ENCODE data around the gene MROH2A.

Gene MROH2A

GRCh38 chr2:233803292-233803911 lies 25.3 kb downstream of the MROH2A start:
- no peak overlapping the region for H3K27ac ChIP-seq (ENCODE audit: extremely low read depth, low read depth, low read length)
- no peaks in the 10 kb centered on the region for H3K36me3 ChIP-seq (ENCODE audit: control insufficient read depth in 2 of 2, insufficient read depth in 1 of 2, low read length in 2 of 2)
- H3K4me3 ChIP-seq (ENCODE audit: low read depth, low read length) = no peak overlapping the region
- ChIA-PET POLR2A (no interaction called here), CTCF (no interaction called here)
- H3K4me1 ChIP-seq (ENCODE audit: control insufficient read depth, insufficient read depth, low read length) = no peaks in the 10 kb centered on the region
- no peak for TF ChIP-seq BCL11A (tag by site-specific recombination; IDR thresholded peaks at IDR 0.05; ENCODE audit: low read depth)
- TF ChIP-seq ZNF654 (tag by site-specific recombination; IDR thresholded peaks at IDR 0.05; ENCODE audit: low read depth) = no peak
- no peaks in the 10 kb centered on the region for H3K9me3 ChIP-seq (ENCODE audit: control insufficient read depth, insufficient read depth, low read depth, low read length)

- no peaks in the 10 kb centered on the region for H3K4me1 ChIP-seq (ENCODE audit: control insufficient read depth, insufficient read depth, low read length)
- no peaks in the 10 kb centered on the region for H3K36me3 ChIP-seq (ENCODE audit: control insufficient read depth in 2 of 2, insufficient read depth in 1 of 2, low read length in 2 of 2)
- ChIA-PET CTCF (no interaction called here), POLR2A (interaction anchor here (0.6 kb wide), 1 partner anchor 1582 kb away, joined by 3 read pairs; no protein-coding TSS in a partner anchor)
- H3K4me3 ChIP-seq (ENCODE audit: low read depth, low read length) = no peak overlapping the region
- H3K9me3 ChIP-seq (ENCODE audit: control insufficient read depth, insufficient read depth, low read depth, low read length) = no peaks in the 10 kb centered on the region
- TF ChIP-seq ZNF610 (tag by site-specific recombination; IDR thresholded peaks at IDR 0.05; ENCODE audit: borderline replicate concordance) (no peak), ZNF544 (tag by site-specific recombination; IDR thresholded peaks at IDR 0.05) (no peak), ZNF302 (tag by site-specific recombination; IDR thresholded peaks at IDR 0.05; ENCODE audit: low read depth) (no peak), ZBTB10 (tag by site-specific recombination; IDR thresholded peaks at IDR 0.05) (no peak), ZNF521 (tag by site-specific recombination; IDR thresholded peaks at IDR 0.05) (no peak), ZNF292 (tag by site-specific recombination; IDR thresholded peaks at IDR 0.05; ENCODE audit: borderline replicate concordance, low read depth) (no peak)
- H3K27ac ChIP-seq (ENCODE audit: extremely low read depth, low read depth, low read length) = no peak overlapping the region
Measured at GRCh38 chr2:233803994-233804393, 25.9 kb downstream of the MROH2A start.

- Histone ChIP-seq H3K27ac (ENCODE audit: extremely low read depth, low read depth, low read length) (no peak overlapping the region), H3K9me3 (ENCODE audit: control insufficient read depth, insufficient read depth, low read depth, low read length) (no peaks in the 10 kb centered on the region), H3K36me3 (ENCODE audit: control insufficient read depth in 2 of 2, insufficient read depth in 1 of 2, low read length in 2 of 2) (no peaks in the 10 kb centered on the region), H3K4me1 (ENCODE audit: control insufficient read depth, insufficient read depth, low read length) (no peaks in the 10 kb centered on the region), H3K4me3 (ENCODE audit: low read depth, low read length) (no peak overlapping the region)
- TF ChIP-seq ZNF585B (tag by site-specific recombination; IDR thresholded peaks at IDR 0.05) (no peak), ZNF2 (tag by site-specific recombination; IDR thresholded peaks at IDR 0.05) (no peak), SP7 (tag by site-specific recombination; IDR thresholded peaks at IDR 0.05) (no peak), ZNF239 (tag by site-specific recombination; IDR thresholded peaks at IDR 0.05) (no peak), ZNF639 (tag by site-specific recombination; IDR thresholded peaks at IDR 0.05) (no peak), ZNF112 (tag by site-specific recombination; IDR thresholded peaks at IDR 0.05) (no peak), ZNF184 (tag by site-specific recombination; IDR thresholded peaks at IDR 0.05) (no peak), ZNF76 (tag by site-specific recombination; IDR thresholded peaks at IDR 0.05; ENCODE audit: borderline replicate concordance, low read depth) (no peak), ZNF155 (tag by site-specific recombination; IDR thresholded peaks at IDR 0.05) (no peak), ZBTB8A (tag by site-specific recombination; IDR thresholded peaks at IDR 0.05) (no peak)
- CTCF ChIA-PET = interaction anchor here (0.6 to 1.4 kb wide), 2 partner anchors 11 to 1240 kb away, joined by 3 to 4 read pairs; no protein-coding TSS in a partner anchor
- POLR2A ChIA-PET = no interaction called here
Measured at GRCh38 chr2:233807215-233807865, 29.2 kb downstream of the MROH2A start.

Data from HEK293 (cell line).